ENCODE results near the gene NAP1L1. TPM values are rescaled to one million over a fixed set of nuclear protein-coding genes. Genes with fewer than 3 reads are reported as not detected.

Gene NAP1L1
- total RNA-seq, 1 donor: 203 TPM

DNA sequence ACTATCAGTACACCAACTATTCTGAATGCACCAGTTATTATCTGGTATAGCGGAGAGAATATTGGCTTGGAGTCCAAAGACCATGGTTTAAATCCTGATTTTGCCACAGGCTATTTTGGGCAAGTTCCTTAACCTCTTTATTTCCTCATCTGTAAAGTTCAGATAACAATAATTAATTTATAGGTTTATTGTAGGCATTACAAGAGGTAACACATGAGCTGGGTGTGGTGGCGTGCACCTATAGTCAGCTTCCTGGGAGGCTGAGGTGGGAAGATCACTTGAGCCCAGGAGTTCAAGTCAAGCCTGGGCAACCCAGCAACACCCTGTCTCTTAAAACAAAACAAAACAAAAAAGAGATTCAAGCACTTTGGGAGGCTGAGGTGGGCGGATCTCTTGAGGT is 76.1 kb downstream of the NAP1L1 start:
- H3K4me2 ChIP-seq (ENCODE audit: insufficient read depth, low read length): no peak overlapping the region
- no peaks in the 10 kb centered on the region for H3K9me3 ChIP-seq (ENCODE audit: low read depth, low read length)
- H3K4me1 ChIP-seq (ENCODE audit: insufficient read depth, low read length): peaks cover 8% of the 10 kb centered on the region
- DNase-seq (ENCODE audit: insufficient read length, low spot score, missing footprints): no peak
- H4K20me1 ChIP-seq (ENCODE audit: insufficient read depth, low read length): no peaks in the 10 kb centered on the region
- no peak overlapping the region for H3K4me3 ChIP-seq (ENCODE audit: insufficient read depth, low read length)
- no peaks in the 10 kb centered on the region for H3K27me3 ChIP-seq (ENCODE audit: insufficient read depth, low read length)
- H3K36me3 ChIP-seq (ENCODE audit: insufficient read depth, low read length): no peaks in the 10 kb centered on the region
- no peak overlapping the region for H3K27ac ChIP-seq (ENCODE audit: low read depth, low read length)
- TF ChIP-seq, protein P1, sequence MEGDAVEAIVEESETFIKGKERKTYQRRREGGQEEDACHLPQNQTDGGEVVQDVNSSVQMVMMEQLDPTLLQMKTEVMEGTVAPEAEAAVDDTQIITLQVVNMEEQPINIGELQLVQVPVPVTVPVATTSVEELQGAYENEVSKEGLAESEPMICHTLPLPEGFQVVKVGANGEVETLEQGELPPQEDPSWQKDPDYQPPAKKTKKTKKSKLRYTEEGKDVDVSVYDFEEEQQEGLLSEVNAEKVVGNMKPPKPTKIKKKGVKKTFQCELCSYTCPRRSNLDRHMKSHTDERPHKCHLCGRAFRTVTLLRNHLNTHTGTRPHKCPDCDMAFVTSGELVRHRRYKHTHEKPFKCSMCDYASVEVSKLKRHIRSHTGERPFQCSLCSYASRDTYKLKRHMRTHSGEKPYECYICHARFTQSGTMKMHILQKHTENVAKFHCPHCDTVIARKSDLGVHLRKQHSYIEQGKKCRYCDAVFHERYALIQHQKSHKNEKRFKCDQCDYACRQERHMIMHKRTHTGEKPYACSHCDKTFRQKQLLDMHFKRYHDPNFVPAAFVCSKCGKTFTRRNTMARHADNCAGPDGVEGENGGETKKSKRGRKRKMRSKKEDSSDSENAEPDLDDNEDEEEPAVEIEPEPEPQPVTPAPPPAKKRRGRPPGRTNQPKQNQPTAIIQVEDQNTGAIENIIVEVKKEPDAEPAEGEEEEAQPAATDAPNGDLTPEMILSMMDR (IDR thresholded peaks at IDR 0.05; ENCODE audit: extremely low read depth, low read depth, low read length): no peak
- H2AFZ ChIP-seq (ENCODE audit: low read length): no peak overlapping the region
- no peaks in the 10 kb centered on the region for H3K79me2 ChIP-seq (ENCODE audit: insufficient read depth, low read length)

DNA sequence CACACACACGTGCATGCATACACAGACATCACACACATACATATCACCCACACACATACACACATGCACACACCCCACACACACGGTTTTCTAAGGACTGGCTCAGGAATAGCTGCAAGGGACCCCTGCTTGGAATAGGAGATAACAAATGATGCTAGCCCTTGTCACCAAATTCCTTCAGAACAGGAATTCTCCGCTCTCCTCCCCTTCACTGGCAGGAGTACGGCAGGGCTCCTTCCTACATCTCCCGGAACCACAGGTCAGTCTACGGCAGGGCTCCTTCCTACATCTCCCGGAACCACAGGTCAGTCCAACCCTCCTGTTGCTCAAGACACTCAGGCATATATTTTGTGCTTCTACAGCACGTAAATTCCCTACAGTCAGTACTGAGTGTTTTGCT is 76.8 kb downstream of the NAP1L1 start:
- Histone ChIP-seq H3K9me3 (ENCODE audit: low read depth, low read length) (no peaks in the 10 kb centered on the region), H3K4me2 (ENCODE audit: insufficient read depth, low read length) (no peak overlapping the region)
- TF ChIP-seq, protein P1 (IDR thresholded peaks at IDR 0.05; ENCODE audit: extremely low read depth, low read depth, low read length): no peak

DNA sequence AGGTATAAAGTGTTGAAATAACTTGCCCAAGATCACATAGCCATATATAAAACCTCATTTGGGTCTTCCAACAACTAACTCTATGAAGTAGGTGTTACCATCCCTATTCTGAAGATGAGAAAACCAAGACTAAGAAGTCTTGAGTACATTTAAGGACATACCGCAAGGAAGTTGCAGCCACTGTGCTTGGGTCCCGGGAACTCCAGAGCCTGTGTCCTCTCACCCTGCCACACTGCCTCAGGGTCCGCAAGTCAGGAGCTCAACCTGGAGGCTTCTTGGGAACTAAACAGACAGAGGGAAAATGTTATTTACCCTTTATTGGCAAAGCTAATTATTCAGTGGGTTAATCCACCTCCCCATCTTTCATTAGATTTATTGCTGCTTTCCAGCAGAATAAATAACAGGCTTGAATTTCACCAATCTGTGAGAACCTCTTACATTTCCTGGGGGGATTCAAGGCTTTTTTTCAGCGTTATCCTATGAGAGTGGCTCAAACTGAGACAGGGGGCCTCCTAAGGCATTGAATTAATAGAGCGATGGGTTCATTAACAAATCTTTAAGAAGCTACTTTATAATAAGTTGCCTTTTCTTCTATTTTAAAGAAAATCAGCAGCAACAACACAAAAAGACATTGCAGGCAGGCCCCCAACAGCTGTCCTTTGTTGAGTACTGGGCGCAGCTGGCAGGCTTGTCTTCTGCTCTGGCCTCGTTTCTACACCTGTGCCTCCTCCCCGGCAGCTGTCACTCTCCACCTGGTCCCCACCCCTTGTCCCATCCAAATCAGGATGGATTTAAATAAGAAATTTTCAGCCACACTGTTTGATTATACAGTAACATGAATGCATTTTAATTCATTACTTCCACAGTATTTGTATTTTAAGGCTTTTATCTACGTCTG is 78.2 kb downstream of the NAP1L1 start:
- H3K4me2 ChIP-seq (ENCODE audit: insufficient read depth, low read length): no peak overlapping the region
- no peaks in the 10 kb centered on the region for H3K36me3 ChIP-seq (ENCODE audit: insufficient read depth, low read length)
- H3K4me3 ChIP-seq (ENCODE audit: insufficient read depth, low read length): no peak overlapping the region
- no peaks in the 10 kb centered on the region for H3K79me2 ChIP-seq (ENCODE audit: insufficient read depth, low read length)
- no peaks in the 10 kb centered on the region for H3K9me3 ChIP-seq (ENCODE audit: low read depth, low read length)
- H3K27me3 ChIP-seq (ENCODE audit: insufficient read depth, low read length): no peaks in the 10 kb centered on the region
- H2AFZ ChIP-seq (ENCODE audit: low read length): no peak overlapping the region
- peaks cover 8% of the 10 kb centered on the region for H3K4me1 ChIP-seq (ENCODE audit: insufficient read depth, low read length)
- no peaks in the 10 kb centered on the region for H4K20me1 ChIP-seq (ENCODE audit: insufficient read depth, low read length)
- no peak overlapping the region for H3K27ac ChIP-seq (ENCODE audit: low read depth, low read length)
- TF ChIP-seq, protein P1 (IDR thresholded peaks at IDR 0.05; ENCODE audit: extremely low read depth, low read depth, low read length): no peak
- DNase-seq (ENCODE audit: insufficient read length, low spot score, missing footprints): no peak

More for the DNA sequence above, 76.8 kb downstream of the NAP1L1 start:
- Histone ChIP-seq H3K4me1 (ENCODE audit: insufficient read depth, low read length) (peaks cover 8% of the 10 kb centered on the region), H2AFZ (ENCODE audit: low read length) (no peak overlapping the region), H3K27me3 (ENCODE audit: insufficient read depth, low read length) (no peaks in the 10 kb centered on the region), H3K27ac (ENCODE audit: low read depth, low read length) (no peak overlapping the region), H3K36me3 (ENCODE audit: insufficient read depth, low read length) (no peaks in the 10 kb centered on the region), H3K79me2 (ENCODE audit: insufficient read depth, low read length) (no peaks in the 10 kb centered on the region), H3K4me3 (ENCODE audit: insufficient read depth, low read length) (no peak overlapping the region), H4K20me1 (ENCODE audit: insufficient read depth, low read length) (no peaks in the 10 kb centered on the region)
- DNase-seq (ENCODE audit: insufficient read length, low spot score, missing footprints): no peak

DNA sequence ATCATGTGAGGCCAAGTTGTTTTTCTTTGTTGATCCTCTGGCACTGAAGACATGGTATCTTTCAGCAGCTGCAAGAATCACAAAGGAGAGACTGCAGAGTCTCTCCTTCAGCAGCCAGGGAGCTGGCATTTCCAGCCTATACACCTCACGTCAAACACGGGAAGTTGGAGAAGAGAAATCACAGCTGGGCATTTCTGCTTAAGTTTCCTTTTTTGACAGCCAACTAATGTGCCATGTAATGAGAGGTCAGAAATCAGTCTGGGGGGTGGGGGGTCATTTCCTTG is 81.2 kb downstream of the NAP1L1 start:
- Histone ChIP-seq H3K4me1 (ENCODE audit: insufficient read depth, low read length) (peaks cover 13% of the 10 kb centered on the region), H3K4me2 (ENCODE audit: insufficient read depth, low read length) (no peak overlapping the region), H3K27ac (ENCODE audit: low read depth, low read length) (no peak overlapping the region), H3K36me3 (ENCODE audit: insufficient read depth, low read length) (no peaks in the 10 kb centered on the region), H3K79me2 (ENCODE audit: insufficient read depth, low read length) (no peaks in the 10 kb centered on the region), H3K9me3 (ENCODE audit: low read depth, low read length) (no peaks in the 10 kb centered on the region), H4K20me1 (ENCODE audit: insufficient read depth, low read length) (no peaks in the 10 kb centered on the region), H2AFZ (ENCODE audit: low read length) (peak overlapping the region; percentile 40), H3K4me3 (ENCODE audit: insufficient read depth, low read length) (no peak overlapping the region), H3K27me3 (ENCODE audit: insufficient read depth, low read length) (no peaks in the 10 kb centered on the region)
- TF ChIP-seq, protein P1 (IDR thresholded peaks at IDR 0.05; ENCODE audit: extremely low read depth, low read depth, low read length): no peak
- DNase-seq (ENCODE audit: insufficient read length, low spot score, missing footprints): no peak

All from osteoblast (primary cell).